HT-29 (cell line): ENCODE measurements around the gene IL27RA. TPM values are rescaled to one million over a fixed set of nuclear protein-coding genes. Genes with fewer than 3 reads are reported as not detected.
"Not testable (repeated sequence)": the region's sequence is repeated elsewhere in the genome, so short reads cannot be mapped to it uniquely, and the experiment has no call there.

ENCODE experiments used
- DNase-seq: peaks from one replicate; pipeline ENCODE4 v3.0.0-alpha.2; 2015; ENCODE audit warnings: low spot score
- total RNA-seq: library from RNA; depleted of rRNA; stranded (reverse); fragments of >200 nt; shearing (Covaris generic); gene quantifications from 2 replicates; pipeline ENCODE4 v1.2.3, GENCODE V29; 2014

IL27RA gene
- total RNA-seq, 1 experiment from 2014 or later, result 0.10 TPM

DNA sequence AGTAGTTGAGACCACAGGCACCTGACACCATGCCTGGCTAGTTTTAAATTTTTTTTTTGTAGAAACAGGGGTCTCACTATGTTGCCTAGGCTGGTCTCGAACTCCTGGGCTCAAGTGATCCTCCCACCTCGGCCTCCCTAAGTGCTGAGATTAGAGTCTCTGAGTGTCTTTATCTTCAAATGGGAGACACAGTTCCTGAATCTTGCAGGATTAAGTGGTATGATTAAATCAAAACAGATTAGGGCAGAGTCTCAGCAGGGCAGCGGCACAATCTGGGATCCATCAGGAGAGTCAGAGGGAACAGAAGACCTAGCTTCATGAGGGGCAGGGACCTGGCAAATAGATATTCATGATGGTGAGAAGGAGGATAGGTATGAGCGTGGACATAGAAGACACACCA is 2.7 kb upstream of the IL27RA start:
- no peak for DNase-seq

DNA sequence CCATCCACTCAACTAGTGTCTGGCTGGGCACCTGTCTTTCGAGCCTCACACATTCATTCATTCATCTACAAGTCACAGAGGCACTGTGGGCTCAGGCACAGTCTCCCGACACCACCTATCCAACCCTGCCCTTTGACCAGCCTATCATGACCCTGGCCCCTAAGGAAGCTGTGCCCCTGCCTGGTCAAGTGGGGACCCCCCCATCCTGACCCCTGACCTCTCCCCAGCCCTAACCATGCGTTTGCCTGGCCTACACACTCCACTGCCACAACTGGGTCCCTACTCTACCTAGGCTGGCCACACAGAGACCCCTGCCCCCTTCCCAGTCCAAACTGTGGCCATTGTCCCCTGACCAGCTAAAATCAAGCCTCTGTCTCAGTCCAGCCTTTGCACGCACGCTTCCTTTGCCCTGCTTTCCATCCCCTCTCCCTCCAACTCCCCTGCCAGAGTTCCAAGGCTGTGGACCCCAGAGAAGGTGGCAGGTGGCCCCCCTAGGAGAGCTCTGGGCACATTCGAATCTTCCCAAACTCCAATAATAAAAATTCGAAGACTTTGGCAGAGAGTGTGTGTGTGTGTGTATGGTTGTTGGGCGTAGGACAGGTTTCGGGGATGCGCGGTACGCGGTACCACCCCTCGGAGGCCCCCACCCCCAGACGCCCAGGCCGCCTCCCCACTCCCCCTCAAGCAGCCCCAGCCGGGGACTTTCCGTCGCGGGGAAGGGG is 404 bp upstream of the IL27RA start:
- DNase-seq, result no peak

DNA sequence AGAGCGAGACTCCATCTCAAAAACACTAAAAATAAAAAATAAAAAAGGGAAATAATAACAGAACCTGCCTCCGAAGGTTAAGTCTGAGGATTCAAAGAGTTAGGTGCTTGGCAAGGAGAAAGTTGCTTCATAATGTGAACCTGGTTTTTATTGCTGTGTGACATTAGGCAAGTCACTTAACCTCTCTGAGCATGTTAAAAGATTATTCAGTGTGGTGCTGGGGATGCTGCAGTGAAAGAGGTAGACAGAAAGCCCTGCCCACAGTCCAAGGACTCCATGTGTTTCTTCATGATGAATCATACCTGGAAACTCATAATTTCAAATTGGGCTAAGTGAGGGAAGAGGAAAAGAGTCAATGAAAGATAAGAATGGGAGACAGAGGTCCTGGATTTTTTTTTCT is 2.4 kb downstream of the IL27RA start:
- no peak for DNase-seq

DNA sequence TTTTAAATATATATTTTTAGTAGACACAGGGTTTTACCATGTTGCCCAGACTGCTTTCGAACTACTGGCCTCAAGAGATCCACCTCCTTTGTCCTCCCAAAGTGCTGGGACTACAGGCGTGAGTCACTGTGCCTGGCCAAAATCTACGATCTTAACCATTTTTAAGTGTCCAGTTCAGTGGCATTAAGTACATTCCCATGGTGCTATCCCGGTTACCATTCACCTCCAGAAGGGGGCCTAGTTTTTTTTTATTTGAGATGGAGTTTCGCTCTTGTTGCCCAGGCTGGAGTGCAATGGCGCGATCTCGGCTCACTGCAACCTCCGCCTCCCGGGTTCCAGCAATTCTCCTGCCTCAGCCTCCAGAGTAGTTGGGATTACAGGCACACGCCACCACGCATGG is 3.6 kb downstream of the IL27RA start:
- DNase-seq, result not testable (repeated sequence)

DNA sequence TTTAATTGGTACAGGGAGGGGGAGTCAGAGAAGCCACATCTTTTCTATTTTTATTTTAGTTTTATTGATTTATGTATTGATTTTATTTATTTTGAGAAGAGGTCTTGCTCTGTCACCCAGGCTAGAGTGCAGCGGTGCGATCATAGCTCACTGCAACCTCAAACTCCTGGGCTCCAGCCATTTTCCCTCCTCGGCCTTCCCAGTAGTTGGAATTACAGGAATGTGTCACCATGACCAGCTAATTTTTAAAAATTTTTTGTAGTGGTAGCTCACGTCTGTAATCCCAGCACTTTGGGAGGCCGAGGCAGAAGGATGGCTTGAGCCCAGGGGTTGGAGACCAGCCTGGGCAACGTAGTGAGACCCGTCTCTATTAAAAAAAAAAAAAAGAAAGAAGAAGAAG is 4.1 kb downstream of the IL27RA start:
- DNase-seq, result no peak

DNA sequence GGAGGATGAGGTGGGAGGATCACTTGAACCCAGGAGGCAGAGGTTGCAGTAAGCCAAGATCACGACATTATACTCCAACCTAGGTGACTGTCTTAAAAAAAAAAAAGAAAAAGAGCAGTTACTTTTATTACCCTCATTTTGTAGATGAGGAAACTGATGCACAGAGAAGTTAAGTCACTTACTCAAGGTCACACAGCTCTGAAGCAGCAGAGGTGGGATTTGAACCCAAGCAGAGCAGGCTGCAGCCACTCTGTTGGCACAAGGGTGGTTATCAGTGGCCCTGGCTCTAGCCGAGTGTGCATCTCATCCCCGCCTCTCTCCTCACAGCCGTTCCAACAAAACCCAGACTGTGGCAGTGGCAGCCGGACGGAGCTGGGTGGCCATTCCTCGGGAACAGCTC is 7.6 kb downstream of the IL27RA start:
- no peak for DNase-seq

DNA sequence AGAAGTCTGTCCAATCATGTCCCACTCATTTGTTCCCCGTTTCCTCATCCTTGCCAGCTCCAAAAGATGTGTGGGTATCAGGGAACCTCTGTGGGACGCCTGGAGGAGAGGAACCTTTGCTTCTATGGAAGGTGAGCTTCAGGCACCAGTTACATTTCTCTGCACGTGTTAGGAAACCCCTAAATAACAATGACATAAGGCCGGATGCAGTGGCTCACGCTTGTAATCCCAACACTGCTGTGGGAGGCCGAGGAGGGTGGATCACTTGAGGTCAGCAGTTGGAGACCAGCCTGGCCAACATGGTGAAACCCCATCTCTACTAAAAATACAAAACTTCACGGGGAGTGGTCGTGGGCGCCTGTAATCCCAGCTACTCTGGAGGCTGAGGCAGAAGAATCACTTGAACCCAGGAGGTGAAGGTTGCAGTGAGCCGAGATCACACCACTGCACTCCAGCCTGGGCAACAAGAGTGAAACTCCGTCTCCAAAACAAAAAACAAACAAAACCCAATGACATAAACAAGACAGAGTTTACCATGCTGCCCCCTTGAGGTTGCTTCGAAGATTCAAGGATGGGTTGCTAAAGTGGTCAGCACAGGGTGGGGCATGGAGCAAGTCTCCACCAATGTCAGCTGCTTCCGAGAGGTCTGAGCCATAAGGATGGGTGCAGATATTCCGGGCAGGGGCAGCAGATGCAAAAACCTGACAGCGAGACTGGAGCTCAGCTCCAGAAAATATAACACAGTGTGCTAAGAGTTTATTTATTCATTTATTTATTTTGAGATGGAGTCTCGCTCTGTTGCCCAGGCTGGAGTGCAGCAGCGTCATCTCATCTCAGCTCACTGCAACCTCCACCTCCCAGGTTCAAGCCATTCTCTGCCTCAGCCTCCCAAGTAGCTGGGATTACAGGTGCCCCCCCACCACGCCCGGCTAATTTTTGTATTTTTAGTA is 11.4 kb downstream of the IL27RA start:
- DNase-seq, result peak; percentile 82

DNA sequence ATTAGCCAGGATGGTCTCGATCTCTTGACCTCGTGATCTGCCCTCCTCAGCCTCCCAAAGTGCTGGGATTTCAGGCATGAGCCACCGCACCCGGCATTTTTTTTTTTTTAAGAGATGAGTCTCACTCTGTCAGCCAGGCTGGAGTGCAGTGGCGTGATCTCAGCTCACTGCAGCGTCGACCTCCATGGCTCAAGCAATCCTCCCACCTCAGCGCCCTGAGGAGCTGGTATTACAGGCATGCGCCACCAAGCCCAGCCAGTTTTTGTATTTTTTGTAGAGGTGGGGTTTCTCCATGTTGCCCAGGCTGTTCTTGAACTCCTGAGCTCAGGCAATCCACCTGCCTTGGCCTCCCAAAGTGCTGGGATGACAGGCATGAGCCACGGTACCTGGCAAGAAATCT is 16.3 kb downstream of the IL27RA start:
- not testable (repeated sequence) for DNase-seq

DNA sequence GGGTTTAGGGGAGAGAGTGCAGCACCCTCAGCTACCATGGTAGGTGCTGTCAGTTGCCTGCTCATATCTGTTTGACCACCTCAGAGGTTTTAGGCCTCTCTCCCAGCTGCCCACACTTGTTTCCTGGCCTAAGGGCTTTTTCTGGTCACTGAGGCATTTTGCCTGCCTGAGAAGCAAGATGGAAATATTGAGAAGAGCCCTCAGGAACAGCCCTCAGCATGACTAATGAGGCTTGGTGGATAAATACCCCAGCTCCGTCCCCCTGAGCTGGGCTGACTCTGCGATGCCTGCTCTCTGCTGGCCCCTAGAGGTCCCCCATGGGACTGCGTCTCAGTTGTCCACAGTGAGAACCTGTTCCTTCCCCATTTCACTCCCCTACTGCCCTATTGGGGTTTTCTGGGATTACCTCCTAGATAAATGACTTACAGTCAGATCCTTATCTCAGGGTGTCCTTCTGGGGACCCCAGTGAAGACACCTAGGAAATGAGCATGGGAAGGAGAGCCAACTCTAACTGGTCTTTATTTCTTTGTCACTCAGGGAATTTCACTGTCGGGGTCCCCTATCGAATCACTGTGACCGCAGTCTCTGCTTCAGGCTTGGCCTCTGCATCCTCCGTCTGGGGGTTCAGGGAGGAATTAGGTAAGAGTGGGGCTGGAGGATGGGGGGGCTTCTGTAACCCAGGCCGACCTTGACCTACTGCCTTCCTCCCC is 17.0 kb downstream of the IL27RA start:
- peak; percentile 63 for DNase-seq

DNA sequence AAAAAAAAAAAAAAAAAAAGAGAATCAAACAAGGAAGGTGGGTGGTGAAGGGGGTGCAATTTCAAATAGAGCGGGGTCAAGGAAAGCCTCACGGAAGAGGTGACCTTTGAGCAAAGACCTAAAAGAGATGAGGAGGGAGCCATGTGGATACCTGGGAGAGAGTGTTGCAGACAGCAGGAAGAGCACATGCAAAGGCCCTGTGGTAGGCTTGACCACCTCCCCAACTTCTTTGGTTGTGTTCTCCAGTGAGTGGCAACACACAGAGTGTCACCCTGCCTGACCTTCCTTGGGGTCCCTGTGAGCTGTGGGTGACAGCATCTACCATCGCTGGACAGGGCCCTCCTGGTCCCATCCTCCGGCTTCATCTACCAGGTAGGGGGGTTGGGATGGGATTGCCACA is 18.9 kb downstream of the IL27RA start:
- DNase-seq, result no peak

DNA sequence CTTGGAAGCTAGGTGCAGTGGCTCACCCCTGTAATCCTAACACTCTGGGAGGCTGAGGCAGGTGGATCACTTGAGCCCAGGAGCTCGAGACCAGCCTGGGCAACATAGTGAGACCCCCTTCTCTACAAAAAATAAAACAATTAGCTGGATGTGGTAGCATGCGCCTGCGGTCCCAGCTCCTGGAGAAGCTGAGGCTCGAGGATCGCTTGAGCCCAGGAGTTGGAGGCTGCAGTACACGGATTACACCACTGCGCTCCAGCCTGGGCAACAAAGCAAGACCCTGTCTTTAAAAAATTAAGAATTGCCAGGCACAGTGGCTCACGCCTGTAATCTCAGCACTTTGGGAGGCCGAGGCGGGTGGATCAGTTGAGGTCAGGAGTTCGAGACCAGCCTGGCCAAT is 19.4 kb downstream of the IL27RA start:
- DNase-seq, result not testable (repeated sequence)

DNA sequence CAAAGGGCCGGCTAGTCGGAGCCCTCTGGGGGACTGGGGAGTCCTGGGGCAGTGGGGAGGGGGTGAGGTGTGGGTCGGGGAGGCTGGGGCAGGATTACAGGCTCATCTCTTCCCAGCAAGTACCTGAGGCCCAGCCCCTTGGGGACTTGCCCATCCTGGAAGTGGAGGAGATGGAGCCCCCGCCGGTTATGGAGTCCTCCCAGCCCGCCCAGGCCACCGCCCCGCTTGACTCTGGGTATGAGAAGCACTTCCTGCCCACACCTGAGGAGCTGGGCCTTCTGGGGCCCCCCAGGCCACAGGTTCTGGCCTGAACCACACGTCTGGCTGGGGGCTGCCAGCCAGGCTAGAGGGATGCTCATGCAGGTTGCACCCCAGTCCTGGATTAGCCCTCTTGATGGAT is 20.4 kb downstream of the IL27RA start:
- DNase-seq, result no peak

DNA sequence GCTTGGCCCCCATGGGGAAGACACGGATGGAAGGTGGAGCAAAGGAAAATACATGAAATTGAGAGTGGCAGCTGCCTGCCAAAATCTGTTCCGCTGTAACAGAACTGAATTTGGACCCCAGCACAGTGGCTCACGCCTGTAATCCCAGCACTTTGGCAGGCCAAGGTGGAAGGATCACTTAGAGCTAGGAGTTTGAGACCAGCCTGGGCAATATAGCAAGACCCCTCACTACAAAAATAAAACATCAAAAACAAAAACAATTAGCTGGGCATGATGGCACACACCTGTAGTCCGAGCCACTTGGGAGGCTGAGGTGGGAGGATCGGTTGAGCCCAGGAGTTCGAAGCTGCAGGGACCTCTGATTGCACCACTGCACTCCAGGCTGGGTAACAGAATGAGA is 20.9 kb downstream of the IL27RA start:
- DNase-seq, result no peak

DNA sequence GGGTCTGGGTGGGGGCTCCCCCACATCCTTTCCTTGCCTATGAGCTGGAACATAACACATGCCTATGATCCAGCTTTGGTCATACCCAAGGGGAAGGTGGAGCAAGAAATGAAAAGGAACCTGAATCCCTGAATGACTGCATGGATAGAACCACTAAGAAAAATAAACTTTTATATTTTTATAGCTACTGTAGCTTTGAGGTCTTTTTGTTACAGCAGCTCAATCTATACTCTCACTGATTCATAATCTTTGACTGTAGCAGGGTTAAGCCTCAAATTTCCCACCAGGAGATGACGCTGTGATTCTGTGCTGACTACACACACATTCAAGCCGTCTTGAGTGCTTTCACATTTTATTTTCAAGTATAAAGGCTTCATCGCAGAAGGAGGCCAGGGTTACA is 21.5 kb downstream of the IL27RA start:
- DNase-seq, result no peak

DNA sequence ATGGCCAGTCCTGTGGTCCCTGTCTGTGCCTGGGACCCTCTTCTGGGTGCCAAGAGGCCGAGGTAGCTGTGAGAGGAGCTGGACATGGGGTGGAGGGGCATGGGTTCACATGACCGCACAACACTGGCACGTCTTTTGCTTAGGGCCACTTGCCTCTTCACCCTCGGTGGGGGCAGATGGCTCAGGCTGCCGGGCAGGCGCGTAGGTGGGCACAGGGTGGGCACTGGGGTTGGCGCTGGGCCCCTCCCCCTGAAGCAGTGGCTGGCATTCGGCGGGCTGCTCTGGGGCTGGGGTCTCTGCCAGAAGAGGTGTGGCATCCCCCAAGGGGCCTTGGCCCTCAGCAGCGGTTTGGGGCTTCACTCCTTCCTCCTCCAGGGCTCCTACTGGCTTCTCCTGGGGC is 21.9 kb downstream of the IL27RA start:
- no peak for DNase-seq

DNA sequence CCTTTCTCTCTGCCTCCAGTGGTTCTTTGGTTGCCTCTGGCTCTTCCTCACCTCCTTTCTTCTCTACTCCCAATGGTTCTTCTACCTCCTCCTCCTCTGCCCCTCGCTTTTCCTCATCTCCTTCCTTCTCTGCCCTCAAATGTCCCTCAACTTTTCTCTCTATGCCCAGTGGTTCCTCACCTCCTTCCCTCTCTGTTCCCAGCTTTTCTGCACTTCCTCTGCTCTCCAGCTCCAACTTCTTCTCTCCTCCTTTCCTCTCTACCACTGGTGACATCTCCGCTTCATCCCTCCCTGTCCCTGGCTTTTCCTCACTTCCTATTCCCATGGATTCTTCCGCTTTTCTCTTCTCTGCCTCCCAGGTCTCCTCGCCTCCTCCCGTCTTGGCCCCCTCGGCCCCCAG is 22.5 kb downstream of the IL27RA start:
- DNase-seq, result no peak

DNA sequence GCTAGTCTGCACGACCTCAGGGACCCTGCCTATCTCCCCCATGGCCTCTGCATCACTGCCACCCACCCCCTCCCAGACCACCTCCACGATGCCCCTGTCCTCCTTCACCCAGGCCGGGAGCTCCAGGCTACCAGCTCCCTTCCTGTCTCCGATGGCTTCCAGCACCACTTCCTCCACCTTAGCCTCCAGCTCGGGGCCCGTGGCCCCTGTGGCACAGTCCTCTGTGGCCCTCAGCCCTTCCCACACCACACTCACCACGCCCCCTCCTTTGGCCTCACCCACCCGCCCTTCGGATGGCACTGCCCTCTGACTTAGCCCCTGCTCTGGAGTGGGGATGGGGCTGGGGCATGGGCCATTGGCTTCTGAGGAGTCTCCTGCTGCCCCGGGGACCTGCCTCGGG is 23.2 kb downstream of the IL27RA start:
- DNase-seq, result no peak

DNA sequence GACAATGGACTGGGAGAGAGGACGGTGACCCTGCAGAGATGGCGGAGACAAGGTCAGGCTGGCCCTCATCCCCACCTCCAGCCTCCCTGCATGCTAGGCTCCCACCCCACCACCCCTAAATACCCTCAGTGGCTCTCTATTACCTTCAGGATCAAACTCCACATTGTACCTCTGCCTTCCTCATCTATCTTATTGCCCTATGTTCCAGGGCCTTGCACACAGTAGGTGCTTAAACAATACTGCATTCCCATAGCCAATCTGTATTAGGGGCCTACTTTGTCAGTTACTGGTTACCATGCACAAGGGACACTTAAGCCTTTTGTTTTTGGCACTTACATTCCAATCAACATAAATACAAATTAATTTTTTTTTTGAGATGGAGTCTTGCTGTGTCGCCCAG is 23.8 kb downstream of the IL27RA start:
- DNase-seq, result no peak

DNA sequence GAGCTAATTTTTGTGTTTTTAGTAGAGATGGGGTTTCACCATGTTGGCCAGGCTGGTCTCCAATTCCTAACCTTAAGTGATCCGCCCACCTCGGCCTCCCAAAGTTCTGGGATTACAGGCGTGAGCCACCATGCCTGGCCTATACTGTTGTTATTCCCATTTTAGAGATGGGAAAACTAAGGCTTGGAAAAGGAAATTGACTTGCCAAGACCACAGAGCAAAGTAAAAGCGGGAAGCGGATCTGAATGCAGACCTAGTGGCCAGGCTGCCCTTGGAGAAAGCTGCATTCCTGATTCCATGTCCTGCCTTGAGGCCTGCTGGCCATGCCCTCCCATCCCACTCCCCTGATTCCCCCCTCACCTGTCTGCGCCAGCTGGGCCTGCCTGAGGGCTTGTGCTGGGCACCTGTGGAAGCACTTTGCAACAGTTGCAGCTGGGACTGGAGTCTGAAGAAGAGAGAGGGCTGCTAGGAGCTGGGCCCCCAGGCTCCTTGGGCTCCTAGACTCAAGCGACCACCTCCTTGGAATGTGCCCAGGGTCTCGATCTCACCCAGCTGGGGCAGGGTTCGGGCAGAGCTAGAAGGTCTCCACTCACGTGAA is 24.6 kb downstream of the IL27RA start:
- no peak for DNase-seq

DNA sequence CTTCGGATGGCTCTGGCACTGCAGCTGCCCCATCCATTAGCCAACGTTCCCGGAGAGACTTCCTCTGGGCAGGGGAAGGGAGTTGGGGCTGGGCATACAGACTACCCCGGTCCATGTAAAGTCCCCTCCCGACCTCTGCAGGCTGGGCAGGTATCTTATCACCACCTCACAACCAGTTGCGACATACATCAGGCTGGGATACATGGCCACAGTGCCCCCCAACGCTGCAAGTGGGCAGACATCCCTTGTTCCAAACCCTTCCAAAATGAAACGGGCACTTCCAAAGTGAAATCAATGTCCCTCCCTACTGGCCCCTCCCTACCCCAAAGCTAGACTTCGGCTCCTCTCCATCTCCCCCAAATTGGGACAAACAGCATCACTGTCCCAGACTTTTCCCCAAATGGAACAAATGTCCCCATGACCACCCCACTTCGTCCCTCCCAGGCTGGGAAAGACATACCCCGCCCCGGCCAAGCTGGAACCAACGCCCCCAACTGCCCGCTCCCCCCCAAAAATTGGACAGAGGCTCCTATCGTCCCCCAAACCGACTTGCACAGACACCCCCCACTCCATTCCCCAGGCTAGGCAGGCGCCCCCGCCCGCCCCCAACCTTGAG is 25.3 kb downstream of the IL27RA start:
- DNase-seq, result no peak
